ENCODE results near the gene ATP10D. TPM values are rescaled to one million over a fixed set of nuclear protein-coding genes. Genes with fewer than 3 reads are reported as not detected.
"Not testable (repeated sequence)": the region's sequence is repeated elsewhere in the genome, so short reads cannot be mapped to it uniquely, and the experiment has no call there.

ATP10D gene
- total and polyA plus RNA-seq, 2 donors (not counting 1 experiment from before 2014, with no cell fraction given) = 16.1 to 36.2 TPM

DNA sequence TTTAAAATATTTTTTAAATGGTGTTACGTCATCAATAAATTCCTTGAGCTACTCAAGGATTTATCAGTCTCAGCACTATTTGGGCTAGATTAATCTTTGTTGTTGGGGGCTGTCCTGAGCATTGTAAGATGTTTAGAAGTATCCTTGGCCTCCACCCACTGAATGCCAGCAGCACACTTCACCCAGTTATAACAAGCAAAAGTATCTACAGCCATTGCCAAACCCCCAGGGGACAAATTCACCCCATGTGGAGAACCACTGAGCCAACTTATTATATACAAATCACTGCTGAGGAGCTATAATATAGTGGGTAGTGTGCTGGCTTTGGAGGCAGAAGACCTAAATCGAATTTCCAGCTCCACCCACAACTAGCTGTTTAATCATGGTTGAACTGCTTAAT, 58.3 kb downstream of the ATP10D start:
- no peak overlapping the region for H3K4me2 ChIP-seq (replicated peaks; ENCODE audit: low read depth, low read length, poor library complexity, severe bottlenecking)
- ATAC-seq (ENCODE audit: low read depth) (no peak), DNase-seq (no peak)
- H3K4me1 Mint-ChIP-seq = no peaks in the 10 kb centered on the region
- ChIA-PET CTCF (interaction anchor here (1.2 to 2.0 kb wide), 3 partner anchors 9 to 53 kb away, joined by 3 to 4 read pairs (median 3); no protein-coding TSS in a partner anchor), POLR2A (no interaction called here)
- TF ChIP-seq, protein P1, sequence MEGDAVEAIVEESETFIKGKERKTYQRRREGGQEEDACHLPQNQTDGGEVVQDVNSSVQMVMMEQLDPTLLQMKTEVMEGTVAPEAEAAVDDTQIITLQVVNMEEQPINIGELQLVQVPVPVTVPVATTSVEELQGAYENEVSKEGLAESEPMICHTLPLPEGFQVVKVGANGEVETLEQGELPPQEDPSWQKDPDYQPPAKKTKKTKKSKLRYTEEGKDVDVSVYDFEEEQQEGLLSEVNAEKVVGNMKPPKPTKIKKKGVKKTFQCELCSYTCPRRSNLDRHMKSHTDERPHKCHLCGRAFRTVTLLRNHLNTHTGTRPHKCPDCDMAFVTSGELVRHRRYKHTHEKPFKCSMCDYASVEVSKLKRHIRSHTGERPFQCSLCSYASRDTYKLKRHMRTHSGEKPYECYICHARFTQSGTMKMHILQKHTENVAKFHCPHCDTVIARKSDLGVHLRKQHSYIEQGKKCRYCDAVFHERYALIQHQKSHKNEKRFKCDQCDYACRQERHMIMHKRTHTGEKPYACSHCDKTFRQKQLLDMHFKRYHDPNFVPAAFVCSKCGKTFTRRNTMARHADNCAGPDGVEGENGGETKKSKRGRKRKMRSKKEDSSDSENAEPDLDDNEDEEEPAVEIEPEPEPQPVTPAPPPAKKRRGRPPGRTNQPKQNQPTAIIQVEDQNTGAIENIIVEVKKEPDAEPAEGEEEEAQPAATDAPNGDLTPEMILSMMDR (IDR thresholded peaks at IDR 0.05) = no peak
- TF ChIP-seq EZH2 (IDR thresholded peaks at IDR 0.05; ENCODE audit: borderline replicate concordance, insufficient read depth, low read depth, low read length, poor library complexity, severe bottlenecking) = no peak
- H3K27ac Mint-ChIP-seq = no peak overlapping the region
- no peak overlapping the region for H3K27ac ChIP-seq (ENCODE audit: low read length in 2 of 2)
- no peaks in the 10 kb centered on the region for H3K27me3 Mint-ChIP-seq
- H3K36me3 ChIP-seq (replicated peaks in 1 of 2; ENCODE audit: control extremely low read depth in 1 of 2, control insufficient read depth in 1 of 2, extremely low read depth in 1 of 2, insufficient read depth in 2 of 2, low read length in 1 of 2) = peaks cover 1 to 54% of the 10 kb centered on the region in 2 experiments
- no peaks in the 10 kb centered on the region for H3K9me3 Mint-ChIP-seq (ENCODE audit: insufficient read depth)
- no peaks in the 10 kb centered on the region for H3K4me1 ChIP-seq (ENCODE audit: control insufficient read depth in 2 of 2, insufficient read depth in 2 of 2, low read length in 2 of 2)
- H3K4me3 ChIP-seq (ENCODE audit: control extremely low read depth in 1 of 5, extremely low read depth in 1 of 5, insufficient read depth in 1 of 5, low read depth in 2 of 5, low read length in 4 of 5) = no peak overlapping the region
- H3K4me3 Mint-ChIP-seq = no peak overlapping the region
- intact Hi-C loops (cut with micrococcal nuclease) = no loop called here
- no peak overlapping the region for H2AFZ ChIP-seq (ENCODE audit: insufficient read depth, low read depth, low read length, poor library complexity, severe bottlenecking)
- no peaks in the 10 kb centered on the region for H3K27me3 ChIP-seq (replicated peaks in 1 of 4; ENCODE audit: control extremely low read depth in 1 of 4, control insufficient read depth in 3 of 4, insufficient read depth in 4 of 4, low read length in 3 of 4)
- H4K20me1 ChIP-seq (ENCODE audit: control insufficient read depth, insufficient read depth, low read length, poor library complexity, severe bottlenecking) = peaks cover 6% of the 10 kb centered on the region
- H3K79me2 ChIP-seq (ENCODE audit: control insufficient read depth, insufficient read depth, low read length) = no peaks in the 10 kb centered on the region
- no peaks in the 10 kb centered on the region for H3K9me3 ChIP-seq (ENCODE audit: control extremely low read depth in 1 of 3, control insufficient read depth in 2 of 3, insufficient read depth in 1 of 3, low read length in 2 of 3)
- WGBS (ENCODE audit: insufficient coverage) = no CpG with 5 or more reads among the region's 2 CpGs
- no peak overlapping the region for H3K9ac ChIP-seq (ENCODE audit: low read length)

DNA sequence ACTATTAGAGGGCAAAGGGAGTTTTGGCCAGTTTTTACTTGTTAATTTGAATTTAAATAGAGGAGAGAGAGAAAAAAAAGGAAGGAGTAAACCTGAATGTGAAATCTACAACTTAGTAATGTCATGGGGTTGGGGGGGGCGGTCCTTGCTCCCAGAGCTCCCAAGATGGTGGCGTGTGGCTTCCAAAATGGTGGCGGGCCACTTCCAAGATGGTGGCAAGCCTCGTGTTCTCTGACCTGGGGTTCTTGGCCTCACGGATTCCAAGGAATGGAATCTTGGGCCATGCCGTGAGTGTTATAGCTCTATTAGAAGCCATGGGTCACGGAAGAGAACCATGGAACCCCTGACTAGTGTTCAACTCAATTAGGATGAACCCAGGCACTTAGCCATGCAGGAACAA, 65.3 kb downstream of the ATP10D start:
- H3K4me3 ChIP-seq (ENCODE audit: control extremely low read depth in 1 of 5, extremely low read depth in 1 of 5, insufficient read depth in 1 of 5, low read depth in 2 of 5, low read length in 4 of 5); H3K4me3 Mint-ChIP-seq; H3K27ac ChIP-seq (ENCODE audit: low read length in 2 of 2); H3K27me3 ChIP-seq (replicated peaks in 1 of 4; ENCODE audit: control extremely low read depth in 1 of 4, control insufficient read depth in 3 of 4, insufficient read depth in 4 of 4, low read length in 3 of 4); H3K4me1 Mint-ChIP-seq; H3K9ac ChIP-seq (ENCODE audit: low read length); ATAC-seq (ENCODE audit: low read depth); DNase-seq; H3K4me1 ChIP-seq (ENCODE audit: control insufficient read depth in 2 of 2, insufficient read depth in 2 of 2, low read length in 2 of 2); H3K9me3 Mint-ChIP-seq (ENCODE audit: insufficient read depth); H3K27ac Mint-ChIP-seq; H3K9me3 ChIP-seq (ENCODE audit: control extremely low read depth in 1 of 3, control insufficient read depth in 2 of 3, insufficient read depth in 1 of 3, low read length in 2 of 3); H3K27me3 Mint-ChIP-seq; POLR2A ChIA-PET; H2AFZ ChIP-seq (ENCODE audit: insufficient read depth, low read depth, low read length, poor library complexity, severe bottlenecking); H4K20me1 ChIP-seq (ENCODE audit: control insufficient read depth, insufficient read depth, low read length, poor library complexity, severe bottlenecking); H3K4me2 ChIP-seq (replicated peaks; ENCODE audit: low read depth, low read length, poor library complexity, severe bottlenecking); H3K79me2 ChIP-seq (ENCODE audit: control insufficient read depth, insufficient read depth, low read length): not testable (repeated sequence)
- H3K36me3 ChIP-seq (replicated peaks in 1 of 2; ENCODE audit: control extremely low read depth in 1 of 2, control insufficient read depth in 1 of 2, extremely low read depth in 1 of 2, insufficient read depth in 2 of 2, low read length in 1 of 2) = peaks cover 7 to 57% of the 10 kb centered on the region in 2 experiments
- intact Hi-C loops (cut with micrococcal nuclease) = loop anchor here (5.0 kb wide), 1 partner anchor 33 kb away; no protein-coding TSS in a partner anchor
- CTCF ChIA-PET = interaction anchor here (2.8 kb wide), 1 partner anchor 14 kb away, joined by 9 read pairs; no protein-coding TSS in a partner anchor
- WGBS (ENCODE audit: insufficient coverage) = 99% methylated on average over 7 of the region's 7 CpGs
